K562 (cell line): Measurements from ENCODE around the gene PPP1R16B. TPM values are rescaled to one million over a fixed set of nuclear protein-coding genes. Genes with fewer than 3 reads are reported as not detected.

Experiments used
- CHD7 ChIP-seq: fragments of 200-600 bp; sonication (generic); IDR thresholded peaks from one replicate; pipeline ENCODE4 v1.6.1; 2012; ENCODE audit warnings: mild to moderate bottlenecking, low read depth, low read length, inconsistent platforms
- MLLT1 ChIP-seq, 2 experiments: fragments of 450-650 bp; IDR thresholded peaks; 2 replicates each; pipeline ENCODE4 v1.6.1; 2016
- PTRF ChIP-seq: fragments of 450-650 bp; IDR thresholded peaks from 2 replicates; pipeline ENCODE4 v1.6.1; 2016; ENCODE audit warnings: mild to moderate bottlenecking, missing genetic modification characterization, missing compliant biosample characterization
- USF1 ChIP-seq: sonication (generic); formaldehyde crosslinking; IDR thresholded peaks from 2 replicates; pipeline ENCODE4 v1.9.0; 2022; ENCODE audit warnings: mild to moderate bottlenecking, missing genetic modification reagents
- XRCC4 ChIP-seq: IDR thresholded peaks from one replicate; pipeline ENCODE4 v1.6.1; 2011; ENCODE audit not compliant: insufficient read depth, insufficient read length; ENCODE audit errors: extremely low read depth
- ZBTB26 ChIP-seq: fragments of 450-650 bp; formaldehyde crosslinking; IDR thresholded peaks from 2 replicates; pipeline ENCODE4 v1.4.0; 2022; ENCODE audit warnings: missing genetic modification characterization
- ZNF592 ChIP-seq: fragments of 450-650 bp; IDR thresholded peaks from 2 replicates; pipeline ENCODE4 v1.6.1; 2017; ENCODE audit warnings: antibody characterized with exemption, mild to moderate bottlenecking
- polyA plus RNA-seq, 8 experiments: library from polyadenylated mRNA; depleted of rRNA in 4 of 8; stranded (reverse) in 5 of 8; unstranded in 3 of 8; fragments of >200 nt; fragmentation: Nextera tagmentation in 2 of 8; fragmentation: Illumina TruSeq in 1 of 8; extraction: Ambion mirVana in 2 of 8; extraction: Trizol in 1 of 8; gene quantifications; 2 replicates each; pipeline versions ENCODE4 v1.2.1 to v1.2.3, GENCODE V29; 2011 to 2014; ENCODE audit warnings: inconsistent platforms in 1 of 8, missing spikeins in 1 of 8
- total RNA-seq, 7 experiments: library from RNA; depleted of rRNA in 6 of 7; stranded (reverse); fragments of >200 nt in 6 of 7; fragmentation: Illumina TruSeq in 2 of 7; extraction: Trizol in 2 of 7; gene quantifications; 2 replicates each; pipeline versions ENCODE4 v1.2.1 to v1.2.3, GENCODE V29; 2011 to 2021; ENCODE audit warnings: low replicate concordance in 1 of 7

Gene PPP1R16B
- total and polyA plus RNA-seq, 9 of the 15 experiments (the other 6 are each of a cell fraction or from before 2014, with no cell fraction given): 1.5 to 11.5 (median 6.8) TPM

- peak; percentile 49; the same call in 1 of the 2 replicates for TF ChIP-seq ZNF592
- peak in 1 of 2 experiments; percentile 62; a peak in 2 of 4 replicates for TF ChIP-seq MLLT1 (IDR thresholded peaks at IDR 0.05)
- no peak for TF ChIP-seq XRCC4
- no peak for TF ChIP-seq PTRF (tag)
- peak; percentile 70 for TF ChIP-seq USF1 (CRISPR knock-in tag)
- TF ChIP-seq CHD7: no peak
- no peak for TF ChIP-seq ZBTB26 (CRISPR knock-in tag)
Observed at GRCh38 chr20:38859070-38859690, 53.7 kb downstream of the PPP1R16B start (continued).
